Endothelial cell of umbilical vein (primary cell): ENCODE data around the gene RAMP1. TPM values are rescaled to one million over a fixed set of nuclear protein-coding genes. Genes with fewer than 3 reads are reported as not detected.

Experiments used
- BruUV-seq: library from RNA; stranded (reverse); fragments of 400-500 nt; replicated peaks from 2 replicates; lab custom pipeline; 2021; lab: Mats Ljungman, UMichigan
- CTCF ChIA-PET: fragments of 300-600, 350-600 bp; sonication (Branson Sonifier 250); formaldehyde crosslinking; loops from one replicate; lab custom pipeline; 2021; ENCODE audit warnings: antibody characterized with exemption, inconsistent platforms; lab: Charles Lee
- POLR2A ChIA-PET: fragments of 300-600, 350-600 bp; sonication (Branson Sonifier 250); formaldehyde crosslinking; loops from one replicate; lab custom pipeline; 2021; ENCODE audit warnings: antibody characterized with exemption, inconsistent platforms; lab: Charles Lee
- DNase-seq: peaks from one replicate; pipeline ENCODE4 v3.0.0-alpha.2; 2011; ENCODE audit warnings: low read depth, low spot score
- FAIRE-seq: peaks from 2 replicates; lab custom pipeline; 2011; peaks lifted over from hg19 to GRCh38; lab: Jason Lieb, UNC
- H2AFZ ChIP-seq: 2 replicates; pipeline ENCODE4 v1.6.0; 2012; ENCODE audit warnings: low read depth, low read length, control low read depth, inconsistent platforms
- H3K27ac ChIP-seq: 2 replicates; pipeline ENCODE4 v1.5.1; 2011; ENCODE audit warnings: low read depth, mild to moderate bottlenecking, control low read depth, low read length, moderate library complexity; ENCODE audit not compliant: insufficient read depth
- H3K27me3 ChIP-seq, 2 experiments: 2 replicates each; pipeline versions ENCODE4 v1.6.0 to v1.6.1; 2011; ENCODE audit warnings: low read length in 2 of 2, mixed read lengths in 1 of 2; ENCODE audit not compliant: control insufficient read depth in 2 of 2, insufficient read depth in 2 of 2
- H3K36me3 ChIP-seq, 2 experiments: 2 replicates in 1 of 2; 3 replicates in 1 of 2; pipeline ENCODE4 v1.5.1; 2011; ENCODE audit warnings: low read length in 2 of 2, mild to moderate bottlenecking in 1 of 2, moderate library complexity in 1 of 2; ENCODE audit not compliant: control insufficient read depth in 2 of 2, insufficient read depth in 2 of 2; ENCODE audit errors: extremely low read depth in 1 of 2
- H3K4me1 ChIP-seq: 3 replicates; pipeline ENCODE4 v1.5.1; 2011; ENCODE audit warnings: mild to moderate bottlenecking, low read length; ENCODE audit not compliant: control insufficient read depth, insufficient read depth; ENCODE audit errors: extremely low read depth
- H3K4me2 ChIP-seq: 2 replicates; pipeline ENCODE4 v1.6.1; 2011; ENCODE audit warnings: low read length, control low read depth, mixed read lengths; ENCODE audit not compliant: insufficient read depth
- H3K4me3 ChIP-seq, 3 experiments: fragments of 200-600 bp in 1 of 3; sonication (generic), shearing (Covaris generic) in 1 of 3; replicated peaks in 1 of 3; 2 replicates each; pipeline ENCODE4 v1.5.1; 2011 to 2016; ENCODE audit warnings: control low read depth in 3 of 3, low read length in 3 of 3, mild to moderate bottlenecking in 2 of 3, inconsistent platforms in 1 of 3, low read depth in 1 of 3, moderate library complexity in 1 of 3; ENCODE audit not compliant: insufficient read depth in 1 of 3
- H3K79me2 ChIP-seq: 2 replicates; pipeline ENCODE4 v1.6.0; 2012; ENCODE audit warnings: low read length, inconsistent platforms; ENCODE audit not compliant: control insufficient read depth, insufficient read depth
- H3K9ac ChIP-seq: replicated peaks from 2 replicates; pipeline ENCODE3; 2011; ENCODE audit warnings: low read length, control low read depth; ENCODE audit not compliant: insufficient read depth; ENCODE audit errors: extremely low read depth
- H3K9me1 ChIP-seq: replicated peaks from 3 replicates; pipeline ENCODE4 v1.6.0; 2011; ENCODE audit warnings: mild to moderate bottlenecking, low read length; ENCODE audit not compliant: control insufficient read depth, insufficient read depth; ENCODE audit errors: extremely low read depth
- H3K9me3 ChIP-seq: replicated peaks from 2 replicates; pipeline ENCODE4 v1.5.1; 2012; ENCODE audit warnings: low read length, inconsistent platforms; ENCODE audit not compliant: control insufficient read depth, insufficient read depth
- H4K20me1 ChIP-seq: replicated peaks from 2 replicates; pipeline ENCODE3; 2011; ENCODE audit warnings: mild to moderate bottlenecking, low read length; ENCODE audit not compliant: control insufficient read depth, insufficient read depth; ENCODE audit errors: extremely low read depth
- EZH2 ChIP-seq: IDR thresholded peaks from 2 replicates; pipeline ENCODE4 v1.6.1; 2012; ENCODE audit warnings: borderline replicate concordance, low read depth, mild to moderate bottlenecking, moderate library complexity, low read length, inconsistent platforms; ENCODE audit not compliant: severe bottlenecking
- FOS ChIP-seq: IDR thresholded peaks from 2 replicates; pipeline ENCODE4 v1.6.1; 2011; ENCODE audit warnings: mild to moderate bottlenecking, low read length, moderate library complexity, borderline replicate concordance; ENCODE audit not compliant: insufficient read depth
- GATA2 ChIP-seq: IDR thresholded peaks from 2 replicates; pipeline ENCODE4 v1.7.0; 2011; ENCODE audit warnings: low read depth, mild to moderate bottlenecking, moderate library complexity, mixed read lengths, low read length; ENCODE audit not compliant: insufficient read length, insufficient read depth
- JUN ChIP-seq: IDR thresholded peaks from 2 replicates; pipeline ENCODE4 v1.6.1; 2011; ENCODE audit warnings: borderline replicate concordance, low read depth; ENCODE audit not compliant: insufficient read length, insufficient read depth
- MAX ChIP-seq: IDR thresholded peaks from 2 replicates; pipeline ENCODE4 v1.6.1; 2011; ENCODE audit not compliant: insufficient read depth, insufficient read length
- MYC ChIP-seq: IDR thresholded peaks from one replicate; pipeline ENCODE4 v1.6.1; 2011; ENCODE audit warnings: mild to moderate bottlenecking, low read depth, low read length
- POLR2A ChIP-seq: IDR thresholded peaks from 2 replicates; pipeline ENCODE4 v1.6.1; 2012; ENCODE audit warnings: low read depth, mild to moderate bottlenecking, control low read depth, low read length
- POLR2AphosphoS5 ChIP-seq: IDR thresholded peaks from 2 replicates; pipeline ENCODE4 v1.6.1; 2012; ENCODE audit warnings: low read depth, mild to moderate bottlenecking, control low read depth, low read length, moderate library complexity; ENCODE audit not compliant: insufficient read depth
- dilution Hi-C: fragments of 300-500 bp; cut with MboI; formaldehyde crosslinking; loops from one replicate; pipeline ENCODE4 v1.15.0; 2019; ENCODE audit warnings: low sequenced_read_pairs; ENCODE audit not compliant: extremely low pct_ligation_motif_present
- intact Hi-C: fragments of 100-400 bp; cut with micrococcal nuclease; formaldehyde crosslinking; loops from one replicate; pipeline ENCODE4 v1.10.0; 2022
- polyA plus RNA-seq, 4 experiments: library from polyadenylated mRNA; depleted of rRNA in 3 of 4; stranded (reverse) in 3 of 4; unstranded in 1 of 4; fragments of >200 nt; gene quantifications; 2 replicates each; pipeline versions ENCODE4 v1.2.1 to v1.2.3, GENCODE V29; 2011 to 2012; ENCODE audit warnings: missing spikeins in 1 of 4
- total RNA-seq: library from RNA; stranded (reverse); gene quantifications from 2 replicates; pipeline ENCODE4 v1.2.3, GENCODE V29; 2021
- TF ChIP-seq, protein P1 (sequence below), 2 donors: IDR thresholded peaks; 1 replicate in 1 of 2; 2 replicates in 1 of 2; pipeline ENCODE4 v1.5.1; 2011; ENCODE audit warnings: low read length in 2 of 2, mild to moderate bottlenecking in 2 of 2, moderate library complexity in 2 of 2, control low read depth in 1 of 2, inconsistent platforms in 1 of 2, low read depth in 1 of 2; ENCODE audit not compliant: insufficient read depth in 1 of 2; ENCODE audit errors: extremely low read depth in 1 of 2

Gene RAMP1
- total and polyA plus RNA-seq, 2 donors (not counting 3 experiments of a cell fraction or from before 2014, with no cell fraction given) = 0.18 TPM; not detected in 1

DNA sequence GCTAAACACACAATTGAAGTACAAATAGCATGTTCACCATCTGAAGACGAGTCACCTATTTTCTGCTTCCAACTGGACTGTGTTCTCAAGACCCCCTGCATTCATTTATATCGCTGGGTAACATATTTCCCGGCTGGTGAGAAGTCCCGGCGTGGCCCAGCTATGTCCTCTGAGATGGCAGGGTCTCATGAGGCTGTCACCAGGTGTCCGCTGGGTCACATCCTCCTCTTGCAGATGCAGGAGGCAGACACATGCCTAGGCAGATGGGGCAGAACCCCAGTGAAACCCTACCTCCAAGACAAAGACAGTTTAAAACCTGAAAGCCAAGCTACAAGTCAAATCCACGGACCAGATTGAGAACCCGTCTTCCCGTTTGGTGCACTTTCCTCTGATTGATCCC, 70.6 kb downstream of the RAMP1 start:
- H4K20me1 ChIP-seq = no peaks in the 10 kb centered on the region
- H3K36me3 ChIP-seq = no peaks in the 10 kb centered on the region
- H3K79me2 ChIP-seq = no peaks in the 10 kb centered on the region
- H3K4me2 ChIP-seq = no peak overlapping the region
- H2AFZ ChIP-seq = no peak overlapping the region
- H3K4me1 ChIP-seq = no peaks in the 10 kb centered on the region
- no peak for TF ChIP-seq POLR2A
- no TSS peak for BruUV-seq
- H3K27ac ChIP-seq = no peak overlapping the region
- H3K9me3 ChIP-seq = no peaks in the 10 kb centered on the region
- ChIA-PET POLR2A (no interaction called here), CTCF (interaction anchor here (0.9 kb wide), 1 partner anchor 11 kb away, joined by 4 read pairs; no protein-coding TSS in a partner anchor)
- DNase-seq (no peak), FAIRE-seq (no peak)
- no peak overlapping the region for H3K4me3 ChIP-seq
- dilution Hi-C loops = no loop called here
- H3K9me1 ChIP-seq = no peaks in the 10 kb centered on the region
- intact Hi-C loops = loop anchor here (10.0 kb wide), 2 partner anchors 175 to 335 kb away; partner anchors contain the start of gene ESPNL
- H3K27me3 ChIP-seq = peaks cover 0 to 7% of the 10 kb centered on the region in 2 experiments
- no peak overlapping the region for H3K9ac ChIP-seq

DNA sequence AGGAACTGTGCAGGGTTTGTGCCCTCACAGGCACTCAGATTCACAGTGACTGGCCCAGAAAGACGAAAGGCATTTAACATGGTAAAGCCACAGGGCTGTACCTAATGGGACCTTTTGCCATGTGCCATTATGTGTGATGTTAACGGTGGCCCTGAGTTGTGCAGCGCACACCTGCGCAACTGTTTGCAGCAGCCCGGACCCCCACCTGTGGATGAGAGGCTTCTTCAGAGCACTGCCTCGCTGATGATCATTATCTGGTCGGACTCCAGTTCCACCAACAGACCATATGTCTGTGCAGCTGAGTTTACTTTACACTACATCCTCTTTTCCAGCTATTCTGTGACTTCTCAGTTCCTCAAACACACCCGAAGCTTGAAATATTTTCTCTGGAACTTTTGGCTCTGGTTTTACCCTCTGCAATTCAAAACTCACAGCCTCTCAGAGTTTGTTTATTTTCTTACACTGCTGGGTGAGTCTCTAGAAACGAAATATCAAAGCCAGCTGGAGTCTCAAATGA, 71.8 kb downstream of the RAMP1 start:
- DNase-seq (no peak), FAIRE-seq (no peak)
- Histone ChIP-seq H3K79me2 (no peaks in the 10 kb centered on the region), H4K20me1 (no peaks in the 10 kb centered on the region), H3K27me3 (peaks cover 0 to 7% of the 10 kb centered on the region in 2 experiments), H3K4me2 (no peak overlapping the region), H3K36me3 (no peaks in the 10 kb centered on the region), H3K9me1 (no peaks in the 10 kb centered on the region), H3K9me3 (no peaks in the 10 kb centered on the region), H2AFZ (no peak overlapping the region), H3K4me3 (no peak overlapping the region), H3K27ac (no peak overlapping the region), H3K9ac (no peak overlapping the region), H3K4me1 (no peaks in the 10 kb centered on the region)
- intact Hi-C loops = no loop called here
- no TSS peak for BruUV-seq
- TF ChIP-seq FOS = no peak
- no peak for TF ChIP-seq GATA2
- TF ChIP-seq MYC = no peak
- TF ChIP-seq JUN = no peak
- no peak for TF ChIP-seq MAX
- TF ChIP-seq EZH2 = no peak
- TF ChIP-seq, protein P1, sequence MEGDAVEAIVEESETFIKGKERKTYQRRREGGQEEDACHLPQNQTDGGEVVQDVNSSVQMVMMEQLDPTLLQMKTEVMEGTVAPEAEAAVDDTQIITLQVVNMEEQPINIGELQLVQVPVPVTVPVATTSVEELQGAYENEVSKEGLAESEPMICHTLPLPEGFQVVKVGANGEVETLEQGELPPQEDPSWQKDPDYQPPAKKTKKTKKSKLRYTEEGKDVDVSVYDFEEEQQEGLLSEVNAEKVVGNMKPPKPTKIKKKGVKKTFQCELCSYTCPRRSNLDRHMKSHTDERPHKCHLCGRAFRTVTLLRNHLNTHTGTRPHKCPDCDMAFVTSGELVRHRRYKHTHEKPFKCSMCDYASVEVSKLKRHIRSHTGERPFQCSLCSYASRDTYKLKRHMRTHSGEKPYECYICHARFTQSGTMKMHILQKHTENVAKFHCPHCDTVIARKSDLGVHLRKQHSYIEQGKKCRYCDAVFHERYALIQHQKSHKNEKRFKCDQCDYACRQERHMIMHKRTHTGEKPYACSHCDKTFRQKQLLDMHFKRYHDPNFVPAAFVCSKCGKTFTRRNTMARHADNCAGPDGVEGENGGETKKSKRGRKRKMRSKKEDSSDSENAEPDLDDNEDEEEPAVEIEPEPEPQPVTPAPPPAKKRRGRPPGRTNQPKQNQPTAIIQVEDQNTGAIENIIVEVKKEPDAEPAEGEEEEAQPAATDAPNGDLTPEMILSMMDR (IDR thresholded peaks at IDR 0.05; ENCODE audit: extremely low read depth in 1 of 2, insufficient read depth in 1 of 2, low read depth in 1 of 2, low read length in 2 of 2) = no peak
- no peak for TF ChIP-seq POLR2AphosphoS5
- TF ChIP-seq POLR2A = no peak
- dilution Hi-C loops = no loop called here
- CTCF ChIA-PET = no interaction called here
- POLR2A ChIA-PET = no interaction called here
